ENCODE measurements around the gene HLA-DMB.
A peak's percentile ranks its signal among the peaks of the same experiment; 100 is the strongest.
"Not testable (repeated sequence)": the region's sequence is repeated elsewhere in the genome, so short reads cannot be mapped to it uniquely, and the experiment has no call there.

HLA-DMB gene

GRCh38 chr6:32949113-32949512 is 8.3 kb upstream of the HLA-DMB start:
- DNase-seq (ENCODE audit: low read depth) = no peak
- TF ChIP-seq, protein P1, sequence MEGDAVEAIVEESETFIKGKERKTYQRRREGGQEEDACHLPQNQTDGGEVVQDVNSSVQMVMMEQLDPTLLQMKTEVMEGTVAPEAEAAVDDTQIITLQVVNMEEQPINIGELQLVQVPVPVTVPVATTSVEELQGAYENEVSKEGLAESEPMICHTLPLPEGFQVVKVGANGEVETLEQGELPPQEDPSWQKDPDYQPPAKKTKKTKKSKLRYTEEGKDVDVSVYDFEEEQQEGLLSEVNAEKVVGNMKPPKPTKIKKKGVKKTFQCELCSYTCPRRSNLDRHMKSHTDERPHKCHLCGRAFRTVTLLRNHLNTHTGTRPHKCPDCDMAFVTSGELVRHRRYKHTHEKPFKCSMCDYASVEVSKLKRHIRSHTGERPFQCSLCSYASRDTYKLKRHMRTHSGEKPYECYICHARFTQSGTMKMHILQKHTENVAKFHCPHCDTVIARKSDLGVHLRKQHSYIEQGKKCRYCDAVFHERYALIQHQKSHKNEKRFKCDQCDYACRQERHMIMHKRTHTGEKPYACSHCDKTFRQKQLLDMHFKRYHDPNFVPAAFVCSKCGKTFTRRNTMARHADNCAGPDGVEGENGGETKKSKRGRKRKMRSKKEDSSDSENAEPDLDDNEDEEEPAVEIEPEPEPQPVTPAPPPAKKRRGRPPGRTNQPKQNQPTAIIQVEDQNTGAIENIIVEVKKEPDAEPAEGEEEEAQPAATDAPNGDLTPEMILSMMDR (IDR thresholded peaks at IDR 0.05; ENCODE audit: low read depth, low read length, missing control alignments) = no peak
- peak overlapping the region; percentile 83 for H3K4me3 ChIP-seq (ENCODE audit: low read depth, low read length)

- TF ChIP-seq, protein P1 (IDR thresholded peaks at IDR 0.05; ENCODE audit: low read depth, low read length, missing control alignments) = peak; percentile 68
- peak overlapping the region; percentile 5 for H3K4me3 ChIP-seq (ENCODE audit: low read depth, low read length)
- DNase-seq (ENCODE audit: low read depth) = no peak
These were observed 7.0 kb upstream of the HLA-DMB start for GRCh38 chr6:32947552-32948465.

DNA sequence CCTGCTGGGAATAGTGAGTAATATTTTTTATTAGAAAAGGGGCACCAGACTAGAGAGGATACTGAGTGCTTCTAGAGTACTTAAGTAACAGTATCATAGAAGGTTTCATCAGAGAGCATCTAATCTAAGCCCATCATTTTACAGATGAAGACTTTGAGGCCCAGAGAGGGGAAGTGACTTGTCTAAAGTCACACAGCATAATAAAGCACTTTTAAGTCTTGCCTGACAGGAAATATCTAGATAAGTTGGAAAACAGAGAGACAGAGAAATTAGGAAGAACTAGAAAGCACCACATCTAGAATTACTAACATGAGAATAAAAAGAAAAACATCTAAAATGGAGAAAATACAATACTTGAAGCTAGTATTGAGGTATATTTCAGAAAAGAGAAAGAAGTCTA is 6.1 kb upstream of the HLA-DMB start:
- no peak for DNase-seq (ENCODE audit: low read depth)
- TF ChIP-seq, protein P1 (IDR thresholded peaks at IDR 0.05; ENCODE audit: low read depth, low read length, missing control alignments) = no peak
- no peak overlapping the region for H3K4me3 ChIP-seq (ENCODE audit: low read depth, low read length)

GRCh38 chr6:32945953-32946352 is 5.1 kb upstream of the HLA-DMB start:
- H3K4me3 ChIP-seq (ENCODE audit: low read depth, low read length) = no peak overlapping the region
- DNase-seq (ENCODE audit: low read depth) = no peak
- TF ChIP-seq, protein P1 (IDR thresholded peaks at IDR 0.05; ENCODE audit: low read depth, low read length, missing control alignments) = no peak

DNA sequence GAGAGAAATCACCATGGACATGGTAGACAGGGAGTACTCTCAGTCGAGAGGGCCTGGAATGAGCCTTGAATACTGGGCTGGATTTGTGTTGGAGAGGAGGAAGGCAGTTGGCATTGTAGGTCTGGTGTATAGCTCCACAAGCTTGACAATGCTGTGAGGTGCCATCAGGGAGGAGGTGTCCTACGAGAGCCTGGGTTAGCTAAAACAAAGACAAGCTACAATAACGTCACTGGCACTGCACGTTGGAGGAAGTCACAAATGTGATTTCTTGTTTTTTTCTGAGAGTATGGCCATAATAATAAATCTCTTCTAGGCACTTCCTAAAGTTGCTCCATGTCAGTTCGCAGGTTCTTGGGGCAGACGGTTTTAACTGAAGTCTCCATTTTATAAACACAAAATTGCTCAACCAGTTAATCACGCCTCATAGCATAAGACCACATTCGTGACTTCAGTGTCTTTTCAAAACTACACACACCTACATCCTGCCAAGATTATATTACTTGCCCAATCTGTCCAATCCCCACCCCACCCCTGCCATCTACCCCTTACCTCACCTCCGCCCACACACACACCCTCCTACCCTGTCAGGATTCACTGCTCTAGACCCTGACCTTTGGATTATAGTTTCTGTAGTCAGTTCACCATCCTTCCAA is 4.4 kb upstream of the HLA-DMB start:
- TF ChIP-seq, protein P1 (IDR thresholded peaks at IDR 0.05; ENCODE audit: low read depth, low read length, missing control alignments) = no peak
- DNase-seq (ENCODE audit: low read depth) = no peak
- H3K4me3 ChIP-seq (ENCODE audit: low read depth, low read length) = peak overlapping the region; percentile 20

DNA sequence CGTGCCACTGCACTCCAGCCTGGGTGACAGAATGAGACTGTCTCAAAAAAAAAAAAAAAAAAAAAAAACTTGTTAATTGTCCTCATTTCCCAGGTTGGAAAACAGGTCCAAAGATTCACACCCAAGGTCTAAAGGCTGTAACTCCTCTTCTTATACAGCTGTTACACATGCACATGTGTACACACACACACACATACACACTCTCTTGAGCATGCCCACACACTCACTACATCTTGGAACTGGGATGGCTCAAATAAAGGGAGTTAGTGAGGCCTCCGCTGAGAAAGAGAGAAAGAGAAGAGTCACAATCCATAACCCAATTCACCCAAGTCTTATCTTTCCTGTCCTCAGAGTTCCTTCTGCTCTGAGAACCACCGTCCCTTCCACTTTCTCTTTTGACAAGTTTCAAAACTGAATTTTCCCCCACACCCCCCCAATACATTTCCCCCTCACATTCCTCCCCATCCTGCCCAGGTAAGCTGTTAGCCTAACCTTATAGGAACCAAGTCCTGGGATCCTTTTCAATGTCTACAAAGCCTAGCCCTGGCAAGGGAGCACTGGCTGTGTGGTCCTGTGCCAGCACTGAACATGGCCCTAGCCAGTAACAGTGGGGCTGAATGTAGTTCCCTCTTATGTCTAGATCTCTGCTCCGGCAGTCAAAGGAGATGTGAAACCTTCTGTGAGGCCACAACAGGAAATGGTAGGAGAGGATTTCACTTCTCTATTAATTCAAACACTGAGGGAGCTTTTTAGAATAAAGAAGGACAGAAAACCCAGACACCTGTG is 3.2 kb upstream of the HLA-DMB start:
- DNase-seq (ENCODE audit: low read depth) = peak; percentile 89
- TF ChIP-seq, protein P1 (IDR thresholded peaks at IDR 0.05; ENCODE audit: low read depth, low read length, missing control alignments) = no peak
- H3K4me3 ChIP-seq (ENCODE audit: low read depth, low read length) = peak overlapping the region; percentile 54

GRCh38 chr6:32942555-32943123 is 1.8 kb upstream of the HLA-DMB start:
- not testable (repeated sequence) for DNase-seq (ENCODE audit: low read depth); H3K4me3 ChIP-seq (ENCODE audit: low read depth, low read length)

All from GM12864 (cell line).